IPS-18c (cell line): ENCODE results near the gene TMCC1.
"Not testable (repeated sequence)": the region's sequence is repeated elsewhere in the genome, so short reads cannot be mapped to it uniquely, and the experiment has no call there.

ENCODE experiments used
- H3K4me3 ChIP-seq: 2 replicates; pipeline ENCODE4 v1.7.0; 2013; ENCODE audit warnings: low read depth, mild to moderate bottlenecking, low read length, moderate library complexity; ENCODE audit not compliant: insufficient read depth
- H3K9me3 ChIP-seq: one replicate; pipeline ENCODE4 v1.6.1; 2013; ENCODE audit warnings: mild to moderate bottlenecking, low read length, moderate library complexity; ENCODE audit not compliant: control insufficient read depth, insufficient read depth

Gene TMCC1

DNA sequence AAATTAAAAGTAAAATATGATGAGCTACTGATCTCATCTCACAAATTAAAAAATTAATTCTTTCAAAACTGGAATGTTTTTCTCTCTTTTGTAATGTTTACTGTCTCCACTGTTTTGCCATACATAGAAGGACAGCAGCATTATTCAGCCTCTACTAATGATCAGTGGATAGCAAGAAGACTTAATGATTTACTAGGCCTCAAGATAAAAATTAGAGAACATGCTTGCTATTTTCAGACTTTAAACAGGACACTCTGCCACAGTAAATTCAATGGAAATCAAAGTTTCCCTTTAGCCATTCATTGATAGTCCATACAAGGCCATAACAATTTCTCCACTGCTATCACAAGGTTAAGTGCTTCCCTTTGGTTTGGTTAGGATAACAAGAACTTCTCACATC lies 129.4 kb downstream of the TMCC1 start:
- Histone ChIP-seq H3K4me3 (no peak overlapping the region), H3K9me3 (no peaks in the 10 kb centered on the region)

DNA sequence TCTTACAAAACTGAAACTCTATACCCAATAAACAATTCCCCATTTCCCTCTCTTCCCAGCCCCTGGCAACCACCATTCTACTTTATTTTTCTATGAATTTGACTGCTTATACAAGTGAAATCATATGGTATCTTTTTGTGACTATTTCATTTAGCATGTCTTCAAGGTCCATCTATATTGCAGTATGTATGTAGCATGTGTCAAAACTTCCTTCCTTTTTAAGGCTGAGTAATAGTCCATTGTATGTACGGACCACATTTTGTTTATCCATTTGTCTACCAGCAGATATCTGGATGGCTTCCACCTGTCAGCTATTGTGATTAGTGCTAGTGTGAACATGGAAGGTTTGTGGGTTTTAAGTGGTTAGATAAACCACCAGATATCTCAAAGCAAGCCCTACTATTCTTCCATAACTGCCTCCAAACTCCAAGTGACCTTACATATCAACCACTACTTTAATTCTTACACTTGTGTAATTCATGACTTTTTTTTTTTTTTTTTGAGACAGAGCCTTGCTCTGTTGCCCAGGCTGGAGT lies 134.7 kb downstream of the TMCC1 start:
- H3K9me3 ChIP-seq = no peaks in the 10 kb centered on the region

DNA sequence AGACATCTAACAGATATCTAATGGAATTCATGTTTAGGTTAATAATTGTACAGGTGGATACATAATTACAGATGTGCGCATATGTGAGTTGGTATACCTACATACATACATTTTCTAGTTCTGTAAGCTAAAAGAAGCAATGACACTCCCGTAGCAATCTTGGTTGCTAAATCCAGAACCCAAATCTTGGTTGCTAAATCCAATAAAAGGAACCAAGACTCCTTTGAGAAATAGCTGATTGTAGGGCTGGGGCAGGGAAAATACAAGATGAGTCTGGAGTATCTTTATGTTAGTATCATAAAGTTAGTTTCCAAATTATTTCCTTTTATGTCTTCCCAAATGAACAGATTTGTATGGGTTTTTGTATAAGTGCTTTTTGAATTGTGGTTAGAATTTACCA lies 135.2 kb downstream of the TMCC1 start:
- H3K9me3 ChIP-seq = no peaks in the 10 kb centered on the region
- no peak overlapping the region for H3K4me3 ChIP-seq

More for the DNA sequence above, 134.7 kb downstream of the TMCC1 start:
- no peak overlapping the region for H3K4me3 ChIP-seq

DNA sequence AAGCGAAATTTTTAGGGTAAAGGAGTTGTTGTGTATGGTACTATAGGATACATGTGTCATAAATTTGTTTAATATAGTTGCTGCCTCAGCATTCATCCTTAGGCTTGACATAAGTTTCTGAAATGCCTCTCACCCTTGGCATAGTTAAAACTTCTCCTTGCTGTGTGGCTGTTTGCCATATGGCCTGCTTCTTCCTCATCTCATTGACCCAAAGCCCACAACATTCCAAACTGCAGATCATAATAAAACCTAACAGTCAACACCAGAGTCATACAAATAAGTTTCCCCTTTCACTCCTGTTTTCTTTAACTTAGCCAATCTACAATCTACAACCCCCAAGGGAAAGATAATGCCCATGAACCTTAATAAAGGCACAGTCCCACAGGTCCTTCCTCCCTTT lies 136.6 kb downstream of the TMCC1 start:
- Histone ChIP-seq H3K9me3 (no peaks in the 10 kb centered on the region), H3K4me3 (no peak overlapping the region)

DNA sequence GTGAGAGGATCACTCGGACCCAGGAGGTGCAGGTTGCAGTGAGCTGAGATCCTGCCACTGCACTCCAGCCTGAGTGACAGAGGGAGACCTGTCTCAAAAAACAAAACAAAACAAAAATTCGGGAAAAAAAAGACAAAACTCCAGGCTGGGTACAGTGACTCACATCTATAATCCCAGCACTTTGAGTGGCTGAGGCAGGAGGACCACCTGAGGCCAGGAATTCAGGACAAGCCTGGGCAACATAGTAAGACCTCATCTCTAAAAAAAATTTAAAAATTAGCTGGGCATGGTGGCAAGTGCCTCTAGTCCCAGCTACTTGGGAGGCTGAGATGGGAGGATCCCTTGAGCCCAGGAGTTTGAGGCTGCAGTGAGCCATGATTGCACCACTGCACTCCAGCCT lies 142.4 kb downstream of the TMCC1 start:
- not testable (repeated sequence) for H3K4me3 ChIP-seq

DNA sequence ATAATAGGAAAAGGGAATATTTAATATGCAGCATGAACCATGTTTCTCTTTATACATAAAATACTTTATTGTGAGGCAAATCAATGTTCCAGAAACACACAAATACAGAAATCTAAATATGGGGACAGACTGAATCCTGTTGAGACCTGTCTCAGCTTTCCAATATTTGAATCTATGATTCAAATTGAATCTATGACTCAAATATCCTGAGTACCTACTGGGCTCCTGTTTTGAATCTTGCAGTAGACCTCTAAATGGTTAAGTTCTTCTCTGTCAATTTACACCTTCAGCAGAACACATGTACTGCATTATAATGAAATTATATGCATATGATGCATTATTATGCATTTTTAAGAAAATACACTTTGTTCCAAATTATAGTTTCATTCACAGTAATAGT lies 143.8 kb downstream of the TMCC1 start:
- no peaks in the 10 kb centered on the region for H3K9me3 ChIP-seq
- no peak overlapping the region for H3K4me3 ChIP-seq

More for the DNA sequence above, 142.4 kb downstream of the TMCC1 start:
- H3K9me3 ChIP-seq = not testable (repeated sequence)

DNA sequence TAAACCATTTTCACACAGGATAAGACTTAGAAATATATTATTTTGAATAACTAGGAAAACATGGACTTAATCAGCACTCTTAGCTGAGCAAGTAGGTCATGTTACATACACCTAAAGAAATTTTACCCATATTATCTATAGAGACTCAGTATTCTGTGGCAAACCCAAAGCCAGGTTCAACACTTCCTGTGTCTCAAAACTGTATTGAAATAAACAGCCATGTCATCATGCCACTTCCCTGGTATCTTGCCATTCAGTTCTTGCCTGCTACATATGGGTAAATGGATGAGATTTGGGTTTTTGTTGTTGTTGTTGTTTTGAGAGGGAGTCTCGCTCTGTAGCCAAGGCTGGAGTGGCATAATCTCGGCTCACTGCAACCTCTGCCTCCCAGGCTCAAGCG lies 145.5 kb downstream of the TMCC1 start:
- Histone ChIP-seq H3K9me3 (no peaks in the 10 kb centered on the region), H3K4me3 (no peak overlapping the region)

DNA sequence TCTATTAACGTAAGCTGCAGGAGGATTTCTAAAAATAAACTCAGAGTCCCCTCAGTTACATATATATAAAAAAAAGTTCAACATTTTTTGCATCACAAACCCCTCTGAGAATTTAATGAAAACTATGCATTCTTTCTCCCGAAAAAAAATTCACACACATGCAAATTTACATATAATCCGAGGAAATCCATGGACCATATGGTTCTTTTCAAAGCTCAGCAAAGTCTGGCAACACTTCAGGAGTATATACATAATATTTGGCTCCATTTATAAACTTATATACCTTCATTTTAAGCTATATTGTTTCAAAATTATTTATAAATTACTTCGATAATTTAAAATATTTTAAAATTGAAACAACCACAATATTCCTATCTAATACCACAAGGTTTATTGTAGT lies 146.4 kb downstream of the TMCC1 start:
- no peak overlapping the region for H3K4me3 ChIP-seq
- H3K9me3 ChIP-seq = no peaks in the 10 kb centered on the region

DNA sequence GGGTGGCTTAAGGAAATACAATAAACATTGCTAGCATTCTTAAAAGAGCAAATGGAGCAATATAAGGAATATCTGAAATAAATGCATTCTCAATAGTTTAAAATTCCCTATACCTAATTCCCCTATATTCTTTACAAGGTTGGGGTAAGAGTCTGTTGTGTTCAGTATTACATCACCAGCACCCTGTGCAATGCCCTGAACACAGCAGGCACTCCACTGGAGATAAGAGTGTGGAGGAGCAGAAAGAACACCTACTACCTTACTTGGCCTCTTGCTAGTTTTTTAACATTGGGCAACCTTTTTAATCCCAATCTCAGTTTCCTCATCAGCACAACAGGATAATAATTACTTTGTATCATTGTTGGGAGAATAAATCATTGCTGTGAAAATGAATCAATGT lies 146.9 kb downstream of the TMCC1 start:
- Histone ChIP-seq H3K4me3 (no peak overlapping the region), H3K9me3 (no peaks in the 10 kb centered on the region)

DNA sequence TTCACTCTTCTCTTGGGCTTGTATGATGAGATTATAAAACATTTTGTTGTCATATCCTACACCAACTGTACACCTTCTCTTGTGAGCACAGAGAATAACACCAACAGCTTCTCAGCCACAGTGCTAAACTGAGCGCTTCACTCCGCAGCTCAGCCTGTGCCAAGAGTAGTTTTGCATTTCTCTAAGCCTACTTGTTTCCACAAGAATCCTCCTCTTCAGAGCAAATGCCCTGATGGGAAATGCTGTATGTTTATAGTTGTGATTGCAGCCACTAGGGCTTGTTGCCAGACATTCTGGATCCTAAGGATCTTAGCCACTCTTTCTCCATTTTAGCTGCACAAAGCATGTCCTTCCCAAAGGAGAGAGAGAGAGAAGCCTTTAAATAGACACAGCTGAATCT lies 148.3 kb downstream of the TMCC1 start:
- no peak overlapping the region for H3K4me3 ChIP-seq
- H3K9me3 ChIP-seq = no peaks in the 10 kb centered on the region

DNA sequence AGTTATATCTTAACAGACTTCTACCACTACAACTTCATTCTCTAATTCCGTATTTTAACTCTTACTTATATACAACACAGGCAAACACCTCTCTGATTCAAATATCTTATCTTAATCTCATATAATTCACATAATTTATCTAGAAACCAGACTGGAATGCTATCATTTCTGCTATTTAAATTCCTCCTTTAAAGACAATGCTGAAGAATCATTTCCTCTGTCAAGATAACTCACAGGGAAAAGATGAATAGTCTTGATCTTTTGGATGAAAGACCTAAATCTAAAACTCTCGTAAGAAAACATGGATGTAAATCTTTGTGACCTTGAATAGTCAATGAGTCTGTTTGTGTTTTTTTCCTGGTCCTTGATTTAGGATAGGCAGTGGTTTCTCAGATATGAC lies 151.7 kb downstream of the TMCC1 start:
- Histone ChIP-seq H3K4me3 (no peak overlapping the region), H3K9me3 (no peaks in the 10 kb centered on the region)

DNA sequence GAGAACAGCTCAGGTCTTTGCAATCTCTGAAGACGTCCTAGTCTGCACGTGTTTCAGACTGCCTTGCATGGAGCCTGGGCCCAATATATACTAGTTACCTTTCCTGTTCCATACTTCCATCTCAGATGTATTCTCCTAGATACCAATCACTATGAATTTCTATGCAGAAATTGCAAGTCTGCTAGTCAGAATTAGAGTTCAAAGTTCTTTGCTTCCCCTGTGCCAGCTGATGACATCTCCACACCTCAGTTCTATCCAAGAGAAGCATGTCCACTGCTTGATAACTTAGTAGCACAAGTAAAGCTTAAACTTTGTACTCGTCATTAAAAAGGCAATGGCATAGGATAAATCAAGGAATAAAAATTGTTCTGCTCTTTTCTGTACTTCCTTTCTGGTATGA lies 153.4 kb downstream of the TMCC1 start:
- Histone ChIP-seq H3K4me3 (no peak overlapping the region), H3K9me3 (no peaks in the 10 kb centered on the region)

DNA sequence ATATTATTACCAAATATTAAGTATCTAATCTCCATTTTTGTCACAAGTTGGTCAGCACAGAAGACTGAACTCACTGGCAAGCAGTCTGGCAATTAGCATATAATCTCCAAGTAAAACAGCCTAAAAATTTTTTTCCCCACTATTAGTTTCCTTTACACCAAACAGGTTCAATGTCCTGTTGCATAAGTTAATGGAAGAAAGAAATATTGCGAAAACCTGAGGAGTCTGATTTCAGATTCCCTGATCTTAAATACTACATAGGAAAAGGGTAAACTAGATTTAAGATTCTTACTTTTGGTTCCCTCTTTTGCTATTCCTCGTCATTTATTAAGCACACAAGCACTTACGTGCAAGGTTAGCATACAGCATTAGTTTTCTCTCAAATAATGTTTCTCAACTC lies 153.9 kb downstream of the TMCC1 start:
- no peak overlapping the region for H3K4me3 ChIP-seq

DNA sequence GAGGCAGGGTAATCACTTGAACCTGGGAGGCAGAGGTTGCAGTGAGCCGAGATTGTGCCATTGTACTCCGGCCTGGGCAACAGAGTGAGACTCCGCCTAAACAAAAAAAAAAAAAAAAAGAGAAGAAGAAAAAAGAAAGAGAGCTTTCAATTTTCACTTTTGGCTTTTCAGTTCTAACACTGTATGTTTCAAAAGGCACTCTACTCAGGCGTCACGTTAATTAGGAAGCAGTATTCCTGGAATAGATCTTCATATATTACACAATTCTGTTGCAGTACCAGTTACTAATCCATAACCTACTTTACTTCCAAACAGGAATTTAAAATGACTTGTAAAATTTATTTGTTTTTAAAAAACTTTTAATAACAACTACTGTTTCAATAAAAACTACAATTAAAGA lies 155.3 kb downstream of the TMCC1 start:
- Histone ChIP-seq H3K9me3 (no peaks in the 10 kb centered on the region), H3K4me3 (no peak overlapping the region)

More for the DNA sequence above, 153.9 kb downstream of the TMCC1 start:
- no peaks in the 10 kb centered on the region for H3K9me3 ChIP-seq

DNA sequence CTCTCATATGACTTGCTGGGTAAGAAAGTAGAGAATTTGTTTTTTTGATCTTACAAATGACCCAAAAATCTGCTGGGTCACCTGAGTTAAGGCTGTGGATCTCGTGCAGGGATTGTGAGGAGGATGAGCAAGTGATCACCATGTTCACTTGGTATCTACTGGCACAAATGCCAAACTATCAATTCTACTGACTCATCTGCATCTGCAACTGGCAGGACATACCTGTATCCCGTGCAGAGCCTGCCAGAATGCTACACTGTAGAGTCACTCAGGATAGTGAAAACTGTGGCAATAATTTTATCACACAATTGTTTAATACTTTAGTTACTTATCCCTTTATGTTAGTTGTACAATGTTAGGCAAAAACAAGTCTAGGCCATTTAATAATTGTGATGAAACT lies 157.4 kb downstream of the TMCC1 start:
- H3K4me3 ChIP-seq = no peak overlapping the region

DNA sequence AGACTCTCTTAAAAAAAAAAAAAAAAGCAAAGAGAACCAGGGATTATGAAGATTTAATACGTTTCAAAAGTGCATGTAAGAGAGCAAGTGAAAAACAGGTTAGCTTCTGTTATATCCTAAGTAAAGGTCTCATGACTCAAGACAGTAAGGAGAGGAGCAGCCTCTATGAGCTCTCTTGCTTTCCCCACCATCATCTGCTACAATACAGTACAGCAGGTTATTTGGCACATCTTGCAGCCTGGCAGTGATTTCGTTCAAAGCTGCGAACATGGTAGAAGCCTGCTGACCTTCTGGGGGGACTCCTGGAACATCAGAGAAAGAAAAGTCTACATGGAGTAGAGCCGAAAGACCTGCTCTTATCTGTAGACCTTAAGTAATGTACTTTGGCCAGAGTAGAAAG lies 157.9 kb downstream of the TMCC1 start:
- Histone ChIP-seq H3K9me3 (no peaks in the 10 kb centered on the region), H3K4me3 (no peak overlapping the region)

More for the DNA sequence above, 157.4 kb downstream of the TMCC1 start:
- no peaks in the 10 kb centered on the region for H3K9me3 ChIP-seq

DNA sequence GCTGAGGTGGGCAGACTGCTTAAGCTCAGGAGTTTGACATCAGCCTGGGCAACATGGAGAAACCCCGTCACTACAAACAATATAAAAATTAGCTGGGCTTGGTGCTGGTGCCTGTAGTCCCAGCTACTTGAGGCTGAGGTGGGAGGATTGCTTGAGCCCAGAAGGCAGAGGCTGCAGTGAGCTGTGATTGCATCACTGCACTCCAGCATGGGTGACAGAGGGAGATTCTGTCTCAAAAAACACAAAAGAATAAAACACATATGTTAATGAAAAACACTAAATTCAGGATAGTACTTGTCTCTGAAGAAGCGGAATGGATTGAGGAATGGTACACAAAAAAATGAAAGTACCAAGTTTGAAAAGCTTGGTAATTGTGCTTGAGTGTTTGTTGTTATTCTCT lies 159.1 kb downstream of the TMCC1 start:
- Histone ChIP-seq H3K9me3 (no peaks in the 10 kb centered on the region), H3K4me3 (no peak overlapping the region)

DNA sequence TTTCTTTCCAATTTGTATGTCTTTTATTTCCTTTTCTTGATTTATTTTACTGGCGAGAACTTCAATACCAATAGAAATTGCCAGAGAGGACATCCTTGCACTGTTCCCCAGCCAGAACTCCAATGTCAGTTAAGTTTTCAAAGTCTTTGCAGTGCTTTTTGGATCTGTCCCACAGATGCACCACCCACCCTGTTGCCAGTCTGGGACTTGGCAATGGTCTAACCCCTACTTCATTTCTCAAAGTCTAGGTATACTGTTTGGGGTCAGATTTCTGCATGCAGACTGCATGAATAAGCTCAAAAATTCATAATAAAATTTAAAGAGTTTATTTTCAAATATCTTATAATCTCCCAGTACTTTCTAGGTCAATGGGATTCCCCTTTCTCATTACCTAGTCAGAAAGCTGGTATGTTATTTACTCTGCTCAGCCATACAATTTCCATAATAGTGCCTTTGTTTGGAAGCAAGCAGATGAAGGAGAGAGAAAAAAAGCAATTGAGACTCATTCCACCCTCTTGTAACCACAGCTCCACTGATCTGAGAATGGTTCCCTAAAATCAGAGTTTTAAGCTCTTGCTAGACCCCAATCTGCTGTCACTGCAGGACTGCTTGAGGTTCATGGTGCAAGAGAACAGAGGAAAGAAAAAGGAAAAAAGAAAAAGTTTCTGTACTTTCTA lies 161.2 kb downstream of the TMCC1 start:
- Histone ChIP-seq H3K9me3 (no peaks in the 10 kb centered on the region), H3K4me3 (no peak overlapping the region)

DNA sequence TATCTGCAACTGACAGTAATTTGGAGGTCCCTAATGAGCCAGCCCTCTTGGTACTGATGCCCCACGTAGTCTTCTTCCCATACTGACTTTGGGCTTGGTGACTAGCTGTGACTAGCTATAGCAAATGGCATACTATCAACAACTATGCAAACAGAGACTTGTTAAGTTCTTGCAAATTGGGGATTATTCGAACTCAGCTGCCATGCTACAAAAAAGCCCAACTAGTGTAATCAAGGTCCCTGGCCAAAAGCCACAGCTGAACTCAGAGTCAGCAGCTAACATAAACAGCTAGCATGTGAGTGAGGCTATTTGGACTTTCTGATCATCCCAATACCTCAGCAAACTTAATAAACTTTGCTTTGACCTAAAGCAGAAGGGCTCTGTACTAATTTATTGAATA lies 165.8 kb downstream of the TMCC1 start:
- Histone ChIP-seq H3K4me3 (no peak overlapping the region), H3K9me3 (no peaks in the 10 kb centered on the region)
